Endothelial cell (in vitro differentiated cells): ENCODE data around the gene LMF1. TPM values are rescaled to one million over a fixed set of nuclear protein-coding genes. Genes with fewer than 3 reads are reported as not detected.

Source experiments
- DNase-seq: peaks from one replicate; pipeline ENCODE4 v3.0.0; 2021; ENCODE audit warnings: low spot score
- H3K27ac Mint-ChIP-seq: one replicate; pipeline ENCODE4 v1.8.0; 2021; ENCODE audit warnings: mixed read lengths, inconsistent platforms; ENCODE audit not compliant: unreplicated experiment
- H3K27me3 Mint-ChIP-seq: one replicate; pipeline ENCODE4 v1.8.0; 2021; ENCODE audit warnings: mild to moderate bottlenecking, moderate library complexity, mixed read lengths, inconsistent platforms; ENCODE audit not compliant: unreplicated experiment
- H3K36me3 Mint-ChIP-seq: one replicate; pipeline ENCODE4 v1.8.0; 2021; ENCODE audit warnings: mild to moderate bottlenecking, low read depth, mixed read lengths, inconsistent platforms; ENCODE audit not compliant: unreplicated experiment
- H3K4me1 Mint-ChIP-seq: one replicate; pipeline ENCODE4 v1.8.0; 2021; ENCODE audit warnings: mild to moderate bottlenecking, mixed read lengths, inconsistent platforms; ENCODE audit not compliant: unreplicated experiment
- H3K4me3 Mint-ChIP-seq: one replicate; pipeline ENCODE4 v1.8.0; 2021; ENCODE audit warnings: mild to moderate bottlenecking, mixed read lengths, inconsistent platforms; ENCODE audit not compliant: unreplicated experiment
- H3K9me3 Mint-ChIP-seq: one replicate; pipeline ENCODE4 v1.8.0; 2021; ENCODE audit warnings: mixed read lengths, inconsistent platforms; ENCODE audit not compliant: unreplicated experiment
- total RNA-seq: library from RNA; stranded (reverse); fragmentation: NEBNext Ultra II Directional; extraction: Animal tissue kit (Norgen Biotek cat#: 25700); gene quantifications from one replicate; pipeline ENCODE4 v1.2.1, GENCODE V29; 2021; ENCODE audit not compliant: unreplicated experiment
- TF ChIP-seq, protein P1 (sequence below): fragments of 200-600 bp; sonication (generic); IDR thresholded peaks from one replicate; pipeline ENCODE4 v1.5.0; 2021; ENCODE audit warnings: antibody characterized with exemption; ENCODE audit not compliant: unreplicated experiment

LMF1 gene
- total RNA-seq, 1 donor from 2014 or later = 21.7 TPM

DNA sequence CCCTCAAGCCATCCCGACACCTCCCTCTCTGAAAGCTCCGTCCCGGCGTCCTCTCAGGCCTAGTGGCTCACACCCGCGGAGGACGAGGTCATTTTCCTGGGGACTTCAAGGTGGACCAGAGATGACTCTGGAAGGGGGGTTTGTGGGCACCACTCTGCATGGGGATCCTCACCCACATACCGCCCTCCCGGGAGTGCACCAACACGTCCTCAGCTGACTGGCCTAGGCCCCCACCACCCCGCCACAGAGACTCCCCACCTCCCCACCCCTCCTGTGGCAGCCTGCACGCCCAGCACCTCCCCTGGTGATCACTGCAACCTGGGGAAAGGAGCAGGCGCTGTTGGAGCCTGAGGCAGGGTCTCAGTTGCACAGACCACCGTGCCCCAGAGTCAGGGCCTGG lies 8.4 kb upstream of the LMF1 start:
- no peak for DNase-seq
- Mint-ChIP-seq H3K9me3 (no peaks in the 10 kb centered on the region), H3K27ac (no peak overlapping the region), H3K27me3 (peaks cover 21% of the 10 kb centered on the region), H3K36me3 (peaks cover 7% of the 10 kb centered on the region), H3K4me1 (no peaks in the 10 kb centered on the region), H3K4me3 (no peak overlapping the region)
- TF ChIP-seq, protein P1, sequence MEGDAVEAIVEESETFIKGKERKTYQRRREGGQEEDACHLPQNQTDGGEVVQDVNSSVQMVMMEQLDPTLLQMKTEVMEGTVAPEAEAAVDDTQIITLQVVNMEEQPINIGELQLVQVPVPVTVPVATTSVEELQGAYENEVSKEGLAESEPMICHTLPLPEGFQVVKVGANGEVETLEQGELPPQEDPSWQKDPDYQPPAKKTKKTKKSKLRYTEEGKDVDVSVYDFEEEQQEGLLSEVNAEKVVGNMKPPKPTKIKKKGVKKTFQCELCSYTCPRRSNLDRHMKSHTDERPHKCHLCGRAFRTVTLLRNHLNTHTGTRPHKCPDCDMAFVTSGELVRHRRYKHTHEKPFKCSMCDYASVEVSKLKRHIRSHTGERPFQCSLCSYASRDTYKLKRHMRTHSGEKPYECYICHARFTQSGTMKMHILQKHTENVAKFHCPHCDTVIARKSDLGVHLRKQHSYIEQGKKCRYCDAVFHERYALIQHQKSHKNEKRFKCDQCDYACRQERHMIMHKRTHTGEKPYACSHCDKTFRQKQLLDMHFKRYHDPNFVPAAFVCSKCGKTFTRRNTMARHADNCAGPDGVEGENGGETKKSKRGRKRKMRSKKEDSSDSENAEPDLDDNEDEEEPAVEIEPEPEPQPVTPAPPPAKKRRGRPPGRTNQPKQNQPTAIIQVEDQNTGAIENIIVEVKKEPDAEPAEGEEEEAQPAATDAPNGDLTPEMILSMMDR = no peak

DNA sequence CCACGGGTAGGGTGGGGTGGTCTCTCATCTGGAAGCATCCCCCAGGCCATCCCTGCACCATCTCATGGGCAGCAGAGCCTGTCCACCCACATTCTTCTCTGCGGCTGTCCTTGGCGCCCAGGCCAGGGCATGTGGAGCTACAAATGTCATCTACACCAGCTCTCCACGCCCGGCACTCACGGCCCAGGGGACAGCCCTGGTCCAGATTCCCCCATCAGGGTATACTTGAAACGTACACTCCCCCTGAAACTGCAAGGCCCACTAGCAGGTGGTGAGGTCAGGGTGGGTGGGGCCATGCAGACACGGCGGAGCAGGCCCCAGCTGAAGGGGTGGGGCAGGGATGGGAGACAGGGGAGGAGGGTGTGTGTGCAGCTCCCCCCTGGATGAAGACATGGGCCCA lies 7.6 kb upstream of the LMF1 start:
- Mint-ChIP-seq H3K4me3 (no peak overlapping the region), H3K9me3 (no peaks in the 10 kb centered on the region), H3K27me3 (peaks cover 21% of the 10 kb centered on the region), H3K27ac (no peak overlapping the region), H3K4me1 (no peaks in the 10 kb centered on the region), H3K36me3 (peaks cover 7% of the 10 kb centered on the region)
- no peak for DNase-seq
- TF ChIP-seq, protein P1 = no peak

DNA sequence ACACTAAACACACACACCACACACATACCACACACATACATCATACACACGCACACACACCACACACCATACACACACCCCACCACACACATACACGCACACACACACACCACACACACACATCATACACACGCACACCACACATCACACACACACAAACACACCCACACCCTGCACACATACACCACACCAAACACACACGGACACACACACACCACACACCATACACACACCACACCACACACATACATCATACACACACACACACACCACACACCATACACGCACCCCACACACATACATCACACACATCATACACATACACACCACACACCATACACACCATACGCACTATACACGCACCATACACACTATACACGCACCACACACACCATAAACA lies 7.1 kb upstream of the LMF1 start:
- H3K27ac Mint-ChIP-seq = peak overlapping the region; percentile 61

DNA sequence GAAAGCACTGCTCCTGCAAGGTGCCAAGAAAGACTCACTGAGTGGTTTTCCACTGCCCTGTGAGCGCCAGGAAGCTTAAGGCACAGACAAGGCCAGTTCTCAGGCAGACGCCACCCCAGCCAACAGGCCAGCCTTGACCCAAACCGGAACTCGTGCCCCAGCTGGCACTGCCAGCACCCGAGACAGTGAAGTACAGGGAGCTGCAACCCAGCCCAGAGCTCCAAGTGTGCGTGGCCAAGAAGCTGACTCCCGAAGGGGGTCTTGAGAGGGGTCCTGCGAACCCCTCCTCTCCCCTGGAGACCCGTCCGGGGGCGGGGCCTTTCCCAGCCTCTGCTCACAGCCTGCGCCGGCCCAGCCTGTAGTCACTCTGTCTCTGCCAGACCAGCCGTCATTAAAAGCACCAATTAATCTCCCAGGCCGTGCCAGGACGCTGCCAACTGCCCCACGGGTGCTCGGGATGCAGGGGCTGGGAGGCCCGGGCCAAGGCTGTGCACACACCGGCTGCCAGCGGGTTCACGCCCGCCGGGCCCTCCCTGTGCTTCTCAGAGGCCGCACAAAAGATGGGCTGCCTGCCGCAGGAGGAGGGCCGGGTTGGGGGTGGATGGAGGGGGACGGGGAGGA lies 6.4 kb upstream of the LMF1 start:
- Mint-ChIP-seq H3K36me3 (peaks cover 7% of the 10 kb centered on the region), H3K4me1 (no peaks in the 10 kb centered on the region), H3K9me3 (no peaks in the 10 kb centered on the region), H3K27ac (no peak overlapping the region), H3K27me3 (peaks cover 18% of the 10 kb centered on the region), H3K4me3 (no peak overlapping the region)
- DNase-seq = no peak
- TF ChIP-seq, protein P1 = no peak

More for the DNA sequence above, 7.1 kb upstream of the LMF1 start:
- DNase-seq = no peak
- Mint-ChIP-seq H3K9me3 (no peaks in the 10 kb centered on the region), H3K27me3 (peaks cover 21% of the 10 kb centered on the region), H3K4me3 (peak overlapping the region; percentile 39), H3K4me1 (no peaks in the 10 kb centered on the region), H3K36me3 (peaks cover 7% of the 10 kb centered on the region)
- TF ChIP-seq, protein P1 = no peak

DNA sequence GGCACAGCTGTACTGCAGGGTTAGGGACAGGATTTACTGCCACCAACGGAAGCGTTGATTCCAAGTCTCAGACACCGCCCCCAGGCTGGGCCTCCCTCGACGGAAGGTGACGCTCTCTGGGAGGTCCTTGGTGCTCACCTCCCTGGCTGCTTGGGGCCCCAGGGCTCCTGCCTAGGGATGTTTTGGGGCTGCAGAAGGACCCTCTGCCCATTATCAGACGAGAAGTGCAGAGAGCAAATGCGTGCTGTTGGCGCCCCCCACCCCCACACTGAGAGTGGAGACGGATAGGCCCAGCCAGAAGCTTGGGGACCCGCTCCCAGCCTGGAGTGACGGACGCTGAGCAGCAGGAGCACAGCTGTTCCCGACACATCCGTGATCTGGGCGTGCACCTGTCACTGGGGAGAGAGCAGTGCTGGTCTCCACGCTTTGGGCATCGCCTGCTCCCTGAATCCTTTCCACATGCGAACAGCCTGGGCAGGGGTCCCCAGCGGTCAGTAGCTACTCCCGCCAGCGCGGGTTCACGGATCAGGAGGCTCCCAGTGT lies 5.7 kb upstream of the LMF1 start:
- TF ChIP-seq, protein P1 = no peak
- DNase-seq = no peak
- H3K36me3 Mint-ChIP-seq = peaks cover 7% of the 10 kb centered on the region
- no peak overlapping the region for H3K4me3 Mint-ChIP-seq
- H3K27ac Mint-ChIP-seq = no peak overlapping the region
- H3K4me1 Mint-ChIP-seq = no peaks in the 10 kb centered on the region
- H3K9me3 Mint-ChIP-seq = no peaks in the 10 kb centered on the region
- peaks cover 22% of the 10 kb centered on the region for H3K27me3 Mint-ChIP-seq
